AG04450 (cell line): Measurements from ENCODE around the gene POLR1C. TPM values are rescaled to one million over a fixed set of nuclear protein-coding genes. Genes with fewer than 3 reads are reported as not detected.
"Not testable (repeated sequence)": the region's sequence is repeated elsewhere in the genome, so short reads cannot be mapped to it uniquely, and the experiment has no call there.

ENCODE experiments used
- CTCF ChIA-PET: fragments of 300-600, 350-600 bp; formaldehyde crosslinking; extraction: SDS; loops from one replicate; lab custom pipeline; 2022; ENCODE audit warnings: antibody characterized with exemption, inconsistent platforms; lab: Charles Lee
- POLR2A ChIA-PET: fragments of 350-600 bp; formaldehyde crosslinking; extraction: SDS; loops from one replicate; lab custom pipeline; 2021; ENCODE audit warnings: antibody characterized with exemption, inconsistent platforms; lab: Yijun Ruan, JAX
- DNase-seq: peaks from one replicate; pipeline ENCODE4 v3.0.0-alpha.2; 2011; ENCODE audit warnings: low read depth, low spot score
- H3K27ac ChIP-seq: one replicate; pipeline ENCODE4 v1.5.1; 2012; ENCODE audit warnings: low read depth, low read length, control low read depth
- H3K27me3 ChIP-seq: one replicate; pipeline ENCODE4 v1.6.0; 2012; ENCODE audit warnings: low read length; ENCODE audit not compliant: control insufficient read depth, insufficient read depth
- H3K4me3 ChIP-seq: 2 replicates; pipeline ENCODE4 v1.5.1; 2011; ENCODE audit warnings: mild to moderate bottlenecking, low read depth, low read length, control low read depth
- H3K9me3 ChIP-seq: 2 replicates; pipeline ENCODE4 v1.5.1; 2012; ENCODE audit warnings: low read length; ENCODE audit not compliant: control insufficient read depth, insufficient read depth
- polyA plus RNA-seq: library from polyadenylated mRNA; depleted of rRNA; stranded (reverse); fragments of >200 nt; gene quantifications from 2 replicates; pipeline ENCODE4 v1.2.3, GENCODE V29; 2011
- TF ChIP-seq, protein P1 (sequence below): IDR thresholded peaks from 2 replicates; pipeline ENCODE4 v1.5.1; 2011; ENCODE audit warnings: low read depth, low read length, control low read depth, inconsistent platforms

Gene POLR1C
- polyA plus RNA-seq, 1 experiment = 48.1 TPM

DNA sequence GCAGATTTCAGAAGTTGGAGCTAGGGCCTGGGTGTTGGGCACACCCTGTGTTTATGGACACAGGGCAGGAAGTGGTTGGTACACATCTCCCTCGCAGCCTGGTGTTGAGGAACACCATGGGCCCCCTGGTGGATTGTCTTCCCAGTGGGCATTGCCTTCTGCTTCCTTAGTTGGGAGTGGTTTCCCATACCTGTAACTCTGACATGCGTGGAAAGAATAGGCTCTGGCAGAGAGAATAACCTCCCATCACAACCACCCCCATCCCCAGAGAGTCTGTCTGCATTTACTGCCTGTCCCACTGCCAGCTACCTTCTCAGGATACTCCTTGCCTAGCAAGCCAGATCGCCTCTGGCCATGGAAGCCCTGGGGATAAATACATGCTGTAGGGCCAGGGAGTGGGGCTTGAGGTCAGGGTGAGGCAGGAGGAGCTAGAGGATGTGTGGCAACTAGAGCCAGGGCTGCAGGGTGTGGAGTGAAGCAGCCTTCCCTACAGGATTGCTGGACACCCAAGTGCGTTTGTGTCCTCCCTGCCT, 21.4 kb upstream of the POLR1C start:
- no peaks in the 10 kb centered on the region for H3K27me3 ChIP-seq
- ChIA-PET CTCF (interaction anchor here (0.6 to 6.6 kb wide), 8 partner anchors 9 to 266 kb away, joined by 3 to 54 read pairs (median 4); partner anchors contain the start of genes DNPH1 and LRRC73), POLR2A (interaction anchor here (0.6 to 2.1 kb wide), 2 partner anchors 9 to 18 kb away, joined by 6 to 8 read pairs; partner anchors contain the start of gene TJAP1)
- peak overlapping the region; percentile 68 for H3K27ac ChIP-seq
- no peak for DNase-seq
- no peaks in the 10 kb centered on the region; the same call in 1 of the 2 replicates for H3K9me3 ChIP-seq
- TF ChIP-seq, protein P1, sequence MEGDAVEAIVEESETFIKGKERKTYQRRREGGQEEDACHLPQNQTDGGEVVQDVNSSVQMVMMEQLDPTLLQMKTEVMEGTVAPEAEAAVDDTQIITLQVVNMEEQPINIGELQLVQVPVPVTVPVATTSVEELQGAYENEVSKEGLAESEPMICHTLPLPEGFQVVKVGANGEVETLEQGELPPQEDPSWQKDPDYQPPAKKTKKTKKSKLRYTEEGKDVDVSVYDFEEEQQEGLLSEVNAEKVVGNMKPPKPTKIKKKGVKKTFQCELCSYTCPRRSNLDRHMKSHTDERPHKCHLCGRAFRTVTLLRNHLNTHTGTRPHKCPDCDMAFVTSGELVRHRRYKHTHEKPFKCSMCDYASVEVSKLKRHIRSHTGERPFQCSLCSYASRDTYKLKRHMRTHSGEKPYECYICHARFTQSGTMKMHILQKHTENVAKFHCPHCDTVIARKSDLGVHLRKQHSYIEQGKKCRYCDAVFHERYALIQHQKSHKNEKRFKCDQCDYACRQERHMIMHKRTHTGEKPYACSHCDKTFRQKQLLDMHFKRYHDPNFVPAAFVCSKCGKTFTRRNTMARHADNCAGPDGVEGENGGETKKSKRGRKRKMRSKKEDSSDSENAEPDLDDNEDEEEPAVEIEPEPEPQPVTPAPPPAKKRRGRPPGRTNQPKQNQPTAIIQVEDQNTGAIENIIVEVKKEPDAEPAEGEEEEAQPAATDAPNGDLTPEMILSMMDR = peak; percentile 27; the same call in 1 of the 2 replicates
- no peak overlapping the region for H3K4me3 ChIP-seq

DNA sequence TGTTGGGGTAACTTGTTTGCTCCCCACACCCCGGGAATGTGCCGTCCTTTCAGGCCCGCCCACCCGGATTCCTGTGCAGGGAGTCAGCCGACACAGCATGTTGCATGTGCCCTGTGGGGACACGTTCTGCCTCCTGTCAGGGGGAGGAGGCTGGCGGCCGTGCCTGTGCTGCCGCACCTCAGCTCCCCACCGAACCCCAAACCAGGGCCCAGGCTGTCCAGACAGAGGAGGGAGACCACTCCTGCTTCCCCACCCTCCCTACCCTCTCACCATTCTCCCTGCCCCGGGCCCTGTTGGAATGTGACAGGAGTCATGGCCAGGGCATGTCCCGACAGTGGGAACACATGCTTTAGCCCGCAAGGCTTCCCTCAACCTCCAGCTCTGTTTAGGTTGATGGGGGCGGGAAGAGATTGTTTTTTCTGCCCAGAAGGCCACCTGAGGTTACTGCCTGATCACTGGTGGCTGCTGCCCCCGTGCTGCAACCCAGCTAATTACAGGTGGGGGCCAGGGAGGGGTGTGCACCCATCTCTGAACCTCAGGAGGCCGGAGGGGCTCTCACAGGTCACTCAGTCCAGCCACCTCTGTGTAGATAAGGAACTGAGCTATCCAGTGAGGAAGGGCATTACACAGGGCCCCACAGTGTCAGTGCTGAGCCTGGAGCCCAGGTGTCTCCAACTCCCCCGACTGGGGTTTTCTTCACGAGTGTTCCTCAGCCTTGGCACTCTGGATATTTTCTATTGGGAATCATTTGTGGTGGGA, 20.3 kb upstream of the POLR1C start:
- TF ChIP-seq, protein P1 = peak; percentile 65
- Histone ChIP-seq H3K9me3 (no peaks in the 10 kb centered on the region; the same call in 1 of the 2 replicates), H3K4me3 (no peak overlapping the region), H3K27ac (peak overlapping the region; percentile 68), H3K27me3 (no peaks in the 10 kb centered on the region)
- DNase-seq = no peak
- ChIA-PET CTCF (interaction anchor here (0.5 to 6.6 kb wide), 15 partner anchors 9 to 602 kb away, joined by 3 to 54 read pairs (median 3); partner anchors contain the start of genes DLK2, DNPH1 and LRRC73), POLR2A (interaction anchor here (1.2 to 1.4 kb wide), 2 partner anchors 14 to 19 kb away, joined by 5 to 6 read pairs; partner anchors contain the start of genes LRRC73 and TJAP1)

GRCh38 chr6:43497129-43497396, 19.8 kb upstream of the POLR1C start:
- Histone ChIP-seq H3K4me3 (no peak overlapping the region), H3K27ac (peak overlapping the region; percentile 34), H3K27me3 (no peaks in the 10 kb centered on the region), H3K9me3 (no peaks in the 10 kb centered on the region; the same call in 1 of the 2 replicates)
- POLR2A ChIA-PET = interaction anchor here (1.2 to 1.4 kb wide), 2 partner anchors 13 to 19 kb away, joined by 5 to 6 read pairs; partner anchors contain the start of genes LRRC73 and TJAP1
- CTCF ChIA-PET = interaction anchor here (0.5 to 6.6 kb wide), 4 partner anchors 9 to 175 kb away, joined by 3 to 54 read pairs (median 8); partner anchors contain the start of gene LRRC73
- TF ChIP-seq, protein P1 = no peak
- no peak for DNase-seq

GRCh38 chr6:43497689-43498088, 19.2 kb upstream of the POLR1C start:
- no peak overlapping the region for H3K27ac ChIP-seq
- no peak for DNase-seq
- no peak overlapping the region for H3K4me3 ChIP-seq
- ChIA-PET POLR2A (no interaction called here), CTCF (interaction anchor here (0.5 to 6.6 kb wide), 4 partner anchors 10 to 216 kb away, joined by 3 to 54 read pairs (median 8); partner anchors contain the start of gene LRRC73)
- no peaks in the 10 kb centered on the region; the same call in 1 of the 2 replicates for H3K9me3 ChIP-seq
- no peaks in the 10 kb centered on the region for H3K27me3 ChIP-seq
- TF ChIP-seq, protein P1 = no peak

DNA sequence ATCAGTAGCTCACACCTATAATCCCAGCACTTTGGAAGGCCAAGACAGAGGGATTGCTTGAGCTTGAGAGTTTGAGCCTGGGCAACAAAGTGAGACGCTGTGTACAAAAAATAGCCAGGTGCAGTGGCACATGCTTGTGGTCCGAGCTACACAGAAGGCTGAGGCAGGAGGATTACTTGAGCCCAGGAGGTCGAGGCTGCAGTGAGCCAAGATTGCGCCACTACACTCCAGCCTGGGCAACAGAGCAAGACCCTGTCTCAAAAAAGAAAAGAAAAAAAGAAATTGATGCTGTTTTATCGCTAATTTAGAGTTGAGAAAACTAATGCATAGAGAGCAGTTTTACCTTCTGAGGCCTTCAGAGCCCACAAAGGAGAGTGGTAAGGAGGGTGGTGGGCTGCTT, 18.6 kb upstream of the POLR1C start:
- DNase-seq, H3K27me3 ChIP-seq, POLR2A ChIA-PET, H3K4me3 ChIP-seq, H3K9me3 ChIP-seq, H3K27ac ChIP-seq: not testable (repeated sequence)
- CTCF ChIA-PET = interaction anchor here (0.5 to 6.6 kb wide), 3 partner anchors 10 to 217 kb away, joined by 3 to 54 read pairs (median 4); partner anchors contain the start of gene LRRC73
